Breast epithelium (tissue), 4 donors: ENCODE data around the gene MIA3. TPM values are rescaled to one million over a fixed set of nuclear protein-coding genes. Genes with fewer than 3 reads are reported as not detected.
A peak's percentile ranks its signal among the peaks of the same experiment; 100 is the strongest.

Experiments
- DNase-seq, 2 donors: peaks; one replicate each; pipeline ENCODE4 v3.0.0-alpha.2; 2019; ENCODE audit warnings: low spot score in 2 of 2
- H3K27ac ChIP-seq, 2 donors: fragments of 200-600 bp; sonication (generic) in 1 of 2; one replicate each; pipeline ENCODE4 v1.5.1; 2016 to 2019; ENCODE audit warnings: mild to moderate bottlenecking in 1 of 2
- H3K27me3 ChIP-seq, 2 donors: fragments of 200-600 bp; sonication (generic) in 1 of 2; one replicate each; pipeline versions ENCODE4 v1.5.1 to v1.6.0; 2017 to 2019; ENCODE audit warnings: control low read depth in 1 of 2, mild to moderate bottlenecking in 1 of 2
- H3K36me3 ChIP-seq: fragments of 200-600 bp; one replicate; pipeline ENCODE4 v1.5.1; 2019
- H3K4me1 ChIP-seq, 2 donors: fragments of 200-600 bp; sonication (generic); one replicate each; pipeline ENCODE4 v1.5.1; 2016 to 2019; ENCODE audit warnings: control low read depth in 1 of 2
- H3K4me3 ChIP-seq, 3 donors: fragments of 200-600 bp; sonication (generic); 1 replicate in 2 of 3; 2 replicates in 1 of 3; pipeline ENCODE4 v1.5.1; 2016 to 2019; ENCODE audit warnings: mild to moderate bottlenecking in 3 of 3, moderate library complexity in 2 of 3
- H3K9me3 ChIP-seq, 2 donors: fragments of 200-600 bp; sonication (generic) in 1 of 2; one replicate each; pipeline ENCODE4 v1.5.1; 2016 to 2019; ENCODE audit warnings: control low read depth in 1 of 2
- POLR2A ChIP-seq: fragments of 450-650 bp; IDR thresholded peaks from one replicate; pipeline ENCODE4 v1.6.1; 2016; ENCODE audit warnings: antibody characterized with exemption, mild to moderate bottlenecking, moderate library complexity
- POLR2AphosphoS5 ChIP-seq, 3 donors: sonication (generic); formaldehyde crosslinking; IDR thresholded peaks; one replicate each; pipeline ENCODE4 v1.6.1; 2017; ENCODE audit warnings: antibody characterized with exemption in 3 of 3
- intact Hi-C: fragments of 100-400 bp; cut with DNase I; formaldehyde crosslinking; loops from one replicate; pipeline ENCODE4 v1.15.1; 2023; ENCODE audit warnings: low total_unique reads
- total RNA-seq, 3 donors: library from RNA; depleted of rRNA; stranded (reverse); fragments of >200 nt; gene quantifications; one replicate each; pipeline ENCODE4 v1.1.0, GENCODE V29; 2016
- TF ChIP-seq, protein P1 (sequence below), 3 donors: fragments of 450-650 bp; IDR thresholded peaks; one replicate each; pipeline ENCODE4 v1.5.1; 2016 to 2017; ENCODE audit warnings: antibody characterized with exemption in 3 of 3, mild to moderate bottlenecking in 3 of 3, moderate library complexity in 3 of 3

MIA3 gene
- total RNA-seq, 3 donors from 2014 or later = 54.4 to 101 (median 55.7) TPM

DNA sequence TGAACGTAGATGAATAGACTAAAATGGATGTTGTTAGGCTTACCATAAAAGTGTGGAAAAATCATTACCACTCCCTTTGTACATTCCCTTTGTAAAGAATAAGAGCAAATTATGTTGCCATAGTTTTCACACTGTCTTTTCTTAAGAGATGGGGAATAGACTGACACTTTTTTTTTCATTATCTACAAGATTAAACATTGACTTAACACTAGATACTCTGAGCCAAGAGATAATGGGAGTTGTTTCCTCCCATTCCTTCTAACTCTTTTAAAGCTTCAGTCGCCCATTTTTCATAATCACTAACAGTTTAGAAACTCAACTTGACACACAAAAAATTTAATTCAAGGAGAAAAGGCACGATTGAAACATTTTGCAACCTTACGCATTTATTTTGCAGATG, 84.3 kb downstream of the MIA3 start:
- TF ChIP-seq, protein P1, sequence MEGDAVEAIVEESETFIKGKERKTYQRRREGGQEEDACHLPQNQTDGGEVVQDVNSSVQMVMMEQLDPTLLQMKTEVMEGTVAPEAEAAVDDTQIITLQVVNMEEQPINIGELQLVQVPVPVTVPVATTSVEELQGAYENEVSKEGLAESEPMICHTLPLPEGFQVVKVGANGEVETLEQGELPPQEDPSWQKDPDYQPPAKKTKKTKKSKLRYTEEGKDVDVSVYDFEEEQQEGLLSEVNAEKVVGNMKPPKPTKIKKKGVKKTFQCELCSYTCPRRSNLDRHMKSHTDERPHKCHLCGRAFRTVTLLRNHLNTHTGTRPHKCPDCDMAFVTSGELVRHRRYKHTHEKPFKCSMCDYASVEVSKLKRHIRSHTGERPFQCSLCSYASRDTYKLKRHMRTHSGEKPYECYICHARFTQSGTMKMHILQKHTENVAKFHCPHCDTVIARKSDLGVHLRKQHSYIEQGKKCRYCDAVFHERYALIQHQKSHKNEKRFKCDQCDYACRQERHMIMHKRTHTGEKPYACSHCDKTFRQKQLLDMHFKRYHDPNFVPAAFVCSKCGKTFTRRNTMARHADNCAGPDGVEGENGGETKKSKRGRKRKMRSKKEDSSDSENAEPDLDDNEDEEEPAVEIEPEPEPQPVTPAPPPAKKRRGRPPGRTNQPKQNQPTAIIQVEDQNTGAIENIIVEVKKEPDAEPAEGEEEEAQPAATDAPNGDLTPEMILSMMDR (IDR thresholded peaks at IDR 0.05) = no peak
- TF ChIP-seq POLR2AphosphoS5 (IDR thresholded peaks at IDR 0.05) (no peak), POLR2A (no peak)
- no peak for DNase-seq
- no peaks in the 10 kb centered on the region for H3K36me3 ChIP-seq
- H3K9me3 ChIP-seq = no peaks in the 10 kb centered on the region
- H3K4me3 ChIP-seq = no peak overlapping the region
- no peaks in the 10 kb centered on the region for H3K27me3 ChIP-seq
- H3K27ac ChIP-seq = no peak overlapping the region
- H3K4me1 ChIP-seq = no peaks in the 10 kb centered on the region
- intact Hi-C loops = no loop called here

DNA sequence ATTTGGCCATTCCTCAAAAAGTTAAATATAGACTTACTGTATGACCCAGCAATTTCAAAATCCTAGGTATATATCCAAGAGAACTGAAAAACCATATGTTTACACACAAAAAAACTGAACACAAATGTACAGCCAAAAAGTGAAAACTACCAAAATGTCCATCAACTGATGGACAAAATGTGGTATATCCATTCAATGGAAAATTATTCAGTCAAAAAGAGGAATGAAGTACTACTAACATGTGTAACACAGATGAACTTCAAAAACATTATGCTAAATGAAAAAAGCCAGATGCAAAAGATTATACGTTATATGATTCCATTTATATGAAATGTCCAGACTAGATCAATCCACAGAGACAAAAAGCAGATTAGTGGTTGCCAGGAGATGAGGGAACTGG, 86.4 kb downstream of the MIA3 start:
- no peaks in the 10 kb centered on the region for H3K9me3 ChIP-seq
- TF ChIP-seq POLR2AphosphoS5 (IDR thresholded peaks at IDR 0.05) = no peak

DNA sequence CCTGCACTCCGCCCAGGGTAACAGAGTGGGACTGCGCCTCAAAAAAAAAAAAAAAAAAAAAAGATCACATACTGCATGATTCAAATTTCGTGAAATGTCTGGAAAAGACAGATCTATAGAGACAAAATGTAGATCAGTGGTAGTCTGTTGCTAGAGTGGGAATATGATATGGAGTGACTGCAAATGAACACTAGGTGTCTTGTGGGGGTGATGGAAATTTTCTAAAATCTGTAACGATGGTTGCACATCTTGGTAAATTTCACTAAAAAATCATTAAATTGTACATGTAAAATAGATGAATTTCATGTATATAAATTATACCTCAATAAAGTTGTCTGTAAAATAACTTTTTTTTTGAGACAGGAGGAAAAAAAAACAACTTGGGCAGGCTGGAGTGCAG, 88.9 kb downstream of the MIA3 start:
- no peaks in the 10 kb centered on the region for H3K36me3 ChIP-seq
- TF ChIP-seq POLR2A (no peak), POLR2AphosphoS5 (IDR thresholded peaks at IDR 0.05) (no peak)
- TF ChIP-seq, protein P1 (IDR thresholded peaks at IDR 0.05) = no peak
- DNase-seq = no peak
- no peaks in the 10 kb centered on the region for H3K9me3 ChIP-seq
- H3K4me3 ChIP-seq = no peak overlapping the region
- intact Hi-C loops = no loop called here
- H3K27me3 ChIP-seq = no peaks in the 10 kb centered on the region
- H3K4me1 ChIP-seq = peaks cover 0 to 6% of the 10 kb centered on the region in 2 donors
- H3K27ac ChIP-seq = no peak overlapping the region

More for the DNA sequence above, 86.4 kb downstream of the MIA3 start:
- Histone ChIP-seq H3K27me3 (no peaks in the 10 kb centered on the region), H3K27ac (no peak overlapping the region), H3K36me3 (no peaks in the 10 kb centered on the region), H3K4me3 (no peak overlapping the region), H3K4me1 (no peaks in the 10 kb centered on the region)
- DNase-seq = no peak
- intact Hi-C loops = no loop called here

DNA sequence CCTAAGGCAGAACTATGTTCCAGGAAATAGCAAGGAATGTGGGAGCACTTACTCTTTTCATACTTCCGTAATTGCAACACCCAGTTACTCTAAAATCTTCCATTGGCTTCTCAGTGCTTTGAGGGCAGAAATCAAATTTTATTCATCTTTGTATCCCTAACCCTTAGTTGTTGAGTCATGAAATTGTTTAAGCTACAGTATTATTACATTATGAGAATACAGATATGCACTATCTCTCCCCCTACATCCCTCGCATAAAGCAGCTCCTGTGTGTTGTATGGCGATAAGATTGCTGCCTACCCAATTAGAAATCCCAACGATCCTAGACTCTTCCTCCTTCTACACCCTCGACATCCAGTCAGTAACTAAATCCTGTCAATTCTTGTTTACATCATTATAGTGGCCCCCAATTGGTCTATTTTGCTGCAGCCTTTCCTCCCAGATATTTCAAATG, 91.8 kb downstream of the MIA3 start:
- H3K4me3 ChIP-seq = no peak overlapping the region
- intact Hi-C loops = no loop called here
- DNase-seq = no peak
- H3K27ac ChIP-seq = no peak overlapping the region
- H3K4me1 ChIP-seq = peaks cover 0 to 6% of the 10 kb centered on the region in 2 donors
- TF ChIP-seq POLR2A = no peak
- no peak for TF ChIP-seq POLR2AphosphoS5 (IDR thresholded peaks at IDR 0.05)
- TF ChIP-seq, protein P1 (IDR thresholded peaks at IDR 0.05) = no peak
- H3K27me3 ChIP-seq = no peaks in the 10 kb centered on the region
- H3K36me3 ChIP-seq = no peaks in the 10 kb centered on the region
- H3K9me3 ChIP-seq = no peaks in the 10 kb centered on the region

DNA sequence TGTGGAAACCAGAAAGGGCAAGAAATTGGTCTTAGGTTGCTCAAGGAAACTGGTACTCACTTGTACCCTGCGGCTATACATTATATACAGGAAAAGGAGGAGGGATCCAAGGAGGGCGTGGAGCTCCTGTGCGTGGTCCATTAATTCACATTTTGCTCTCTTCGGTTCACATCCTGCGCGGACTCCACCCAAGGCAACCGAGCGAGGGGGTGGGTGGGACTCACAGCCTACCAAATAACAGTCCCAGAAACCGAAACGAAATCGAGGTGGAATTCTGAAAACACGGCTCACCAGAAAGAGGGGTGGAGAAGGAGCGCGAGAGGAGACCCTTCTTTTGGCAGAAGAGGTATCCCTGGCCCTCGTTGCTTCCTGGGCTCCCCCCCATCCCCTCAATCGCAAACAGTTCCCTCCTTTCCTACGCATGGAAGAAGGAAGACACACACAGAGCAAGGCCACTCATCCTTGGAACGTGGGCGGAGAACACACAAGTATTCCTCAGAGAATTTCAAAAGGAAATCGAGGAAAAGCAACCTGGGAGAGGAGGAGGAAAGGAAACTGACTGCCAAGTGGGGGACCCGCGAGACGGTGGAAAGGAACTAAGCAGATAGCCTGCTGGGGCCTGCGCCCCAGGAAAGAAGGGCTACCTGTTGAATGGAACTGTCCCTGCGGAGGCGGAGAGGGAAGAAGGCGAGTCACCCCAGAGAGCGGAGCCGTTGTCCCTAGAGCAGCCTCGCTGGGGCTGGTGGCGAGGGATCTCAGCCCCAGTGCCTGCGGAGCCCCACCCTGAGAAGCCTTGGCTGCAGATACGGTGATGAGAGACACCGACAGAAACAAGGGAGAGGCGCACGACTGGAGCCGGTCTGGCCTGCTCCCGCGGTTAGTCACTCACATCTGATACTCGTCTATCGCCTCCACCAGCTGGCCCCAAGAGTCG, 93.7 kb downstream of the MIA3 start:
- Histone ChIP-seq H3K4me3 (peak overlapping the region; percentile 71 to 95 (median 90)), H3K27ac (peak overlapping the region; percentile 92 to 94), H3K4me1 (peaks cover 0 to 6% of the 10 kb centered on the region in 2 donors), H3K36me3 (no peaks in the 10 kb centered on the region), H3K27me3 (no peaks in the 10 kb centered on the region), H3K9me3 (no peaks in the 10 kb centered on the region)
- TF ChIP-seq POLR2AphosphoS5 (IDR thresholded peaks at IDR 0.05) = no peak
- no peak for TF ChIP-seq POLR2A
- TF ChIP-seq, protein P1 (IDR thresholded peaks at IDR 0.05) = no peak
- intact Hi-C loops = no loop called here
- DNase-seq = peak in 1 of 2 donors; percentile 37
